ENCODE data around the gene LRRC37B.
"Not testable (repeated sequence)": the region's sequence is repeated elsewhere in the genome, so short reads cannot be mapped to it uniquely, and the experiment has no call there.

DNA sequence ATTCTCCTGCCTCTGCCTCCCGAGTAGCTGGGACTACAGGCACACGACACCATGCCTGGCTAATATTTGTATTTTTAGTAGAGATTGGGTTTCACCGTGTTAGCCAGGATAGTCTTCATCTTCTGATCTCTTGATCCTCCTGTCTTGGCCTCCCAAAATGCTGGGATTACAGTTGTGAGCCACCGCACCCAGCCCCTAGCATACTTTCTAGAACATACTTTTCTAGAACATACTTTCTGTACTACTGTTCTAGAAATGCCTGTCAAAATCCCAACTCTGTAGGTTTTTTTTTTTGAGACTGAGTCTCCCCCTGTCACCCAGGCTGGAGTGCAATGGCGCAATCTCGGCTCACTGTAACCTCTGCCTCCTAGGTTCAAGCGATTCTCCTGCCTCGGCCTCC, 43.1 kb upstream of the LRRC37B start:
- TF ChIP-seq, protein P1, sequence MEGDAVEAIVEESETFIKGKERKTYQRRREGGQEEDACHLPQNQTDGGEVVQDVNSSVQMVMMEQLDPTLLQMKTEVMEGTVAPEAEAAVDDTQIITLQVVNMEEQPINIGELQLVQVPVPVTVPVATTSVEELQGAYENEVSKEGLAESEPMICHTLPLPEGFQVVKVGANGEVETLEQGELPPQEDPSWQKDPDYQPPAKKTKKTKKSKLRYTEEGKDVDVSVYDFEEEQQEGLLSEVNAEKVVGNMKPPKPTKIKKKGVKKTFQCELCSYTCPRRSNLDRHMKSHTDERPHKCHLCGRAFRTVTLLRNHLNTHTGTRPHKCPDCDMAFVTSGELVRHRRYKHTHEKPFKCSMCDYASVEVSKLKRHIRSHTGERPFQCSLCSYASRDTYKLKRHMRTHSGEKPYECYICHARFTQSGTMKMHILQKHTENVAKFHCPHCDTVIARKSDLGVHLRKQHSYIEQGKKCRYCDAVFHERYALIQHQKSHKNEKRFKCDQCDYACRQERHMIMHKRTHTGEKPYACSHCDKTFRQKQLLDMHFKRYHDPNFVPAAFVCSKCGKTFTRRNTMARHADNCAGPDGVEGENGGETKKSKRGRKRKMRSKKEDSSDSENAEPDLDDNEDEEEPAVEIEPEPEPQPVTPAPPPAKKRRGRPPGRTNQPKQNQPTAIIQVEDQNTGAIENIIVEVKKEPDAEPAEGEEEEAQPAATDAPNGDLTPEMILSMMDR (IDR thresholded peaks at IDR 0.05): not testable (repeated sequence)
- not testable (repeated sequence) for TF ChIP-seq POLR2A (IDR thresholded peaks at IDR 0.05)

Measured in Peyer's patch (tissue), 4 donors.